IMR-90 (cell line): ENCODE results near the gene CLEC16A.

Experiments used
- CEBPB ChIP-seq: IDR thresholded peaks from 2 replicates; pipeline ENCODE4 v1.6.1; 2012; ENCODE audit warnings: low read depth, low read length, improper control_type of control experiment
- CTCF ChIP-seq: conservative IDR thresholded peaks from 2 replicates; pipeline ENCODE4 v1.5.1; 2012; ENCODE audit warnings: mild to moderate bottlenecking, low read depth, low read length, improper control_type of control experiment
- ELK1 ChIP-seq: fragments of 150-350 bp; IDR thresholded peaks from 2 replicates; pipeline ENCODE4 v1.6.1; 2016; ENCODE audit warnings: low read depth, mild to moderate bottlenecking, low read length, moderate library complexity, borderline replicate concordance
- FOS ChIP-seq: fragments of 150-350 bp; IDR thresholded peaks from 2 replicates; pipeline ENCODE4 v1.6.1; 2016; ENCODE audit warnings: low read depth, low read length
- MXI1 ChIP-seq: IDR thresholded peaks from 2 replicates; pipeline ENCODE4 v1.6.1; 2012; ENCODE audit warnings: low read depth, mild to moderate bottlenecking, low read length, moderate library complexity, borderline replicate concordance
- NFE2L2 ChIP-seq: fragments of 150-350 bp; IDR thresholded peaks from 2 replicates; pipeline ENCODE4 v1.6.1; 2016; ENCODE audit warnings: low read depth, mild to moderate bottlenecking, low read length
- POLR2A ChIP-seq: IDR thresholded peaks from 2 replicates; pipeline ENCODE4 v1.6.1; 2012; ENCODE audit warnings: mild to moderate bottlenecking, low read depth, low read length
- RAD21 ChIP-seq: IDR thresholded peaks from 2 replicates; pipeline ENCODE4 v1.6.1; 2012; ENCODE audit warnings: low read length, improper control_type of control experiment
- SMC3 ChIP-seq: fragments of 150-350 bp; IDR thresholded peaks from 2 replicates; pipeline ENCODE4 v1.6.1; 2016; ENCODE audit warnings: low read depth, mild to moderate bottlenecking, antibody characterized with exemption, low read length, moderate library complexity
- USF2 ChIP-seq: fragments of 150-350 bp; IDR thresholded peaks from 2 replicates; pipeline ENCODE4 v1.6.1; 2017; ENCODE audit warnings: mild to moderate bottlenecking, antibody characterized with exemption, low read length, low read depth

GRCh38 chr16:11051879-11052808 lies 107.8 kb downstream of the CLEC16A start:
- TF ChIP-seq CTCF: no peak
- TF ChIP-seq CEBPB: no peak
- TF ChIP-seq MXI1: no peak
- TF ChIP-seq POLR2A: no peak
- TF ChIP-seq FOS: no peak
- no peak for TF ChIP-seq USF2
- TF ChIP-seq NFE2L2: no peak
- TF ChIP-seq SMC3: no peak
- TF ChIP-seq ELK1: no peak
- TF ChIP-seq RAD21: no peak
